Loucy (cell line): ENCODE measurements around the gene HENMT1.
"Not testable (repeated sequence)": the region's sequence is repeated elsewhere in the genome, so short reads cannot be mapped to it uniquely, and the experiment has no call there.

Experiments
- H2AFZ ChIP-seq: fragments of 200-600 bp; sonication (generic); 2 replicates; pipeline ENCODE4 v1.6.0; 2016; ENCODE audit warnings: antibody characterized with exemption, mild to moderate bottlenecking, low read length, moderate library complexity
- H3F3A ChIP-seq: fragments of 200-600 bp; 2 replicates; pipeline ENCODE4 v1.6.0; 2016; ENCODE audit warnings: antibody characterized with exemption, low read depth, mild to moderate bottlenecking
- H3K27me3 ChIP-seq: fragments of 200-600 bp; sonication (generic); 2 replicates; pipeline ENCODE4 v1.6.1; 2014; ENCODE audit warnings: low read length, mild to moderate bottlenecking; ENCODE audit not compliant: insufficient read depth, poor library complexity, severe bottlenecking
- H3K36me3 ChIP-seq: fragments of 200-600 bp; sonication (generic); 2 replicates; pipeline ENCODE4 v1.6.1; 2016; ENCODE audit warnings: low read length; ENCODE audit not compliant: insufficient read depth
- H3K4me1 ChIP-seq: fragments of 200-600 bp; sonication (generic); 2 replicates; pipeline ENCODE4 v1.5.1; 2014; ENCODE audit warnings: low read length, mild to moderate bottlenecking; ENCODE audit not compliant: insufficient read depth, poor library complexity, severe bottlenecking
- H3K4me2 ChIP-seq: fragments of 200-600 bp; sonication (generic); 2 replicates; pipeline ENCODE4 v1.6.0; 2014; ENCODE audit warnings: antibody characterized with exemption, low read length, low read depth, mild to moderate bottlenecking; ENCODE audit not compliant: poor library complexity, severe bottlenecking
- H3K4me3 ChIP-seq: fragments of 200-600 bp; sonication (generic); 2 replicates; pipeline ENCODE4 v1.5.1; 2014; ENCODE audit warnings: low read length, mild to moderate bottlenecking, mixed read lengths; ENCODE audit not compliant: poor library complexity, severe bottlenecking
- H3K79me2 ChIP-seq: fragments of 200-600 bp; sonication (generic); 2 replicates; pipeline ENCODE4 v1.6.1; 2014; ENCODE audit warnings: low read length; ENCODE audit not compliant: insufficient read depth
- H3K9ac ChIP-seq: fragments of 200-600 bp; sonication (generic); 2 replicates; pipeline ENCODE4 v1.6.0; 2014; ENCODE audit warnings: mild to moderate bottlenecking, low read depth, low read length, moderate library complexity; ENCODE audit not compliant: poor library complexity, severe bottlenecking
- H3K9me2 ChIP-seq: fragments of 200-600 bp; sonication (generic); replicated peaks from 2 replicates; pipeline ENCODE4 v1.6.1; 2016; ENCODE audit warnings: low read depth, low read length, mixed read lengths
- H3K9me3 ChIP-seq: fragments of 200-600 bp; sonication (generic); 2 replicates; pipeline ENCODE4 v1.6.1; 2014; ENCODE audit warnings: mild to moderate bottlenecking, antibody characterized with exemption, low read length, low read depth; ENCODE audit not compliant: insufficient read depth
- H4K20me1 ChIP-seq: fragments of 200-600 bp; sonication (generic); 2 replicates; pipeline ENCODE4 v1.6.0; 2014; ENCODE audit warnings: antibody characterized with exemption, low read length, mild to moderate bottlenecking; ENCODE audit not compliant: insufficient read depth, poor library complexity, severe bottlenecking
- EZH2phosphoT487 ChIP-seq: fragments of 200-600 bp; IDR thresholded peaks from 2 replicates; pipeline ENCODE4 v1.6.1; 2018; ENCODE audit warnings: antibody characterized with exemption, mild to moderate bottlenecking, moderate library complexity, borderline replicate concordance
- TF ChIP-seq, protein P1 (sequence below): fragments of 200-600 bp; sonication (generic); conservative IDR thresholded peaks from 2 replicates; pipeline ENCODE4 v1.5.1; 2014; ENCODE audit warnings: mild to moderate bottlenecking, antibody characterized with exemption, low read length

The HENMT1 gene

DNA sequence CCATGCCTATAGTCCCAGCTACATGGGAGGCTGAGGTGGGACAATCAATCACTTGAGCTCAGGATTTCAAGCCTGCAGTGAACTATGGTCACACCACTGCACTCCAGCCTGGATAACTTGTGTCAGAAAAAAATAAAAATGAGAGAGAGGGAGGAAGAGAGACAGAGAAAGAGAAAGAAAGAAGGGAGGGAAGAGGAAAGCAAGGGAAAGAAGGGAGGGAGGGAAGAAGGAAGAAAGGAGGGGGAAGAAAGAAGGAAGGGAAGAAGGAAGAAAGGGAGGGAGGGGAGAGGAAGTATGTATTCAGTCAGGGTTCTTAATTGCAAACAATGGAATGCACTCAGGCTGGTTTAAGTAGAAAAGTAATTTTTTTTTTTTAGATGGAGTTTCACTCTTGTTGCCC, 7.9 kb upstream of the HENMT1 start:
- Histone ChIP-seq H3K9me3 (peaks cover 3% of the 10 kb centered on the region; the same call in 1 of the 2 replicates), H4K20me1 (no peaks in the 10 kb centered on the region), H3K36me3 (no peaks in the 10 kb centered on the region), H3K9me2 (no peaks in the 10 kb centered on the region), H3K79me2 (no peaks in the 10 kb centered on the region), H2AFZ (no peak overlapping the region), H3F3A (no peaks in the 10 kb centered on the region), H3K9ac (no peak overlapping the region), H3K4me2 (no peak overlapping the region), H3K4me3 (no peak overlapping the region), H3K4me1 (peaks cover 31% of the 10 kb centered on the region), H3K27me3 (no peaks in the 10 kb centered on the region)
- no peak for TF ChIP-seq EZH2phosphoT487
- TF ChIP-seq, protein P1, sequence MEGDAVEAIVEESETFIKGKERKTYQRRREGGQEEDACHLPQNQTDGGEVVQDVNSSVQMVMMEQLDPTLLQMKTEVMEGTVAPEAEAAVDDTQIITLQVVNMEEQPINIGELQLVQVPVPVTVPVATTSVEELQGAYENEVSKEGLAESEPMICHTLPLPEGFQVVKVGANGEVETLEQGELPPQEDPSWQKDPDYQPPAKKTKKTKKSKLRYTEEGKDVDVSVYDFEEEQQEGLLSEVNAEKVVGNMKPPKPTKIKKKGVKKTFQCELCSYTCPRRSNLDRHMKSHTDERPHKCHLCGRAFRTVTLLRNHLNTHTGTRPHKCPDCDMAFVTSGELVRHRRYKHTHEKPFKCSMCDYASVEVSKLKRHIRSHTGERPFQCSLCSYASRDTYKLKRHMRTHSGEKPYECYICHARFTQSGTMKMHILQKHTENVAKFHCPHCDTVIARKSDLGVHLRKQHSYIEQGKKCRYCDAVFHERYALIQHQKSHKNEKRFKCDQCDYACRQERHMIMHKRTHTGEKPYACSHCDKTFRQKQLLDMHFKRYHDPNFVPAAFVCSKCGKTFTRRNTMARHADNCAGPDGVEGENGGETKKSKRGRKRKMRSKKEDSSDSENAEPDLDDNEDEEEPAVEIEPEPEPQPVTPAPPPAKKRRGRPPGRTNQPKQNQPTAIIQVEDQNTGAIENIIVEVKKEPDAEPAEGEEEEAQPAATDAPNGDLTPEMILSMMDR = no peak

DNA sequence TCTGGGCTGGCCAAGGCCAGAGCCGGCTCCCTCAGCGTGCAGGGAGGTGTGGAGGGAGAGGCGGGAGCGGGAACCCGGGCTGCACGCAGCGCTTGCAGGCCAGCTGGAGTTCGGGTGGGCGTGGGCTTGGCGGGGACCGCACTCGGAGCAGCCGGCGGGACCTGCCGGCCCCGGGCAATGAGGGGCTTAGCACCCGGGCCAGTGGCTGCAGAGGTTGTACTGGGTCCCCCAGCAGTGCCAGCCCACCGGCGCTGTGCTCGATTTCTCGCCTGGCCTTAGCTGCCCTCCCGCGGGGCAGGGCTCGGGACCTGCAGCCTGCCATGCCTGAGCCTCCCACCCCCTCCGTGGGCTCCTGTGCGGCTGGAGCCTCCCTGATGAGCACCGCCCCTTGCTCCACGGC, 6.5 kb upstream of the HENMT1 start:
- not testable (repeated sequence) for H2AFZ ChIP-seq, H3K4me3 ChIP-seq, H3F3A ChIP-seq, H3K36me3 ChIP-seq, H4K20me1 ChIP-seq, H3K4me2 ChIP-seq, H3K27me3 ChIP-seq, H3K9me2 ChIP-seq, H3K9ac ChIP-seq, H3K9me3 ChIP-seq
- H3K4me1 ChIP-seq = peaks cover 40% of the 10 kb centered on the region
- H3K79me2 ChIP-seq = peaks cover 13% of the 10 kb centered on the region

DNA sequence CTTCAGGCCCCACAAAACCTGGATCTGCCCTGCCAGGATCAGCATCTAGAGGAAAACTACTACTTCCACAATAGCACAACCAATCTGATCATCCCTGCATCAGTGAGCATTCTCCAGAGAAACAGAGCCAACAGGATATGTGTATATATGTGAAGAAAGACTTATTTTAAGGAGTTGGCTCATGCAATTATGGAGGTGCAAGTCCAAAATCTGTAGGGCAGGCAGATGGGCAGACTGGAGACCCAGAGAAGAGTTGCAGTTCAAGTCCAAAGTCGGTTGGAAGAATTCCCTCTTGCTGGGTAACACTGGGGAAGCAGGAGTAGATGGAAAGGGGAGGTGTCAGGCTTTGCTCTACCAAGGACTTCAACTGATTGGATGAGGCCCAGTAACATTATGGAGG, 4.9 kb upstream of the HENMT1 start:
- Histone ChIP-seq H3K4me2 (no peak overlapping the region), H3K79me2 (peaks cover 21% of the 10 kb centered on the region), H3F3A (peaks cover 2% of the 10 kb centered on the region; the same call in 1 of the 2 replicates), H3K4me3 (no peak overlapping the region), H3K9me3 (no peaks in the 10 kb centered on the region), H4K20me1 (no peaks in the 10 kb centered on the region), H3K4me1 (peaks cover 32% of the 10 kb centered on the region), H2AFZ (no peak overlapping the region), H3K36me3 (no peaks in the 10 kb centered on the region), H3K27me3 (no peaks in the 10 kb centered on the region), H3K9me2 (no peaks in the 10 kb centered on the region), H3K9ac (no peak overlapping the region)
- TF ChIP-seq, protein P1 = no peak
- no peak for TF ChIP-seq EZH2phosphoT487

DNA sequence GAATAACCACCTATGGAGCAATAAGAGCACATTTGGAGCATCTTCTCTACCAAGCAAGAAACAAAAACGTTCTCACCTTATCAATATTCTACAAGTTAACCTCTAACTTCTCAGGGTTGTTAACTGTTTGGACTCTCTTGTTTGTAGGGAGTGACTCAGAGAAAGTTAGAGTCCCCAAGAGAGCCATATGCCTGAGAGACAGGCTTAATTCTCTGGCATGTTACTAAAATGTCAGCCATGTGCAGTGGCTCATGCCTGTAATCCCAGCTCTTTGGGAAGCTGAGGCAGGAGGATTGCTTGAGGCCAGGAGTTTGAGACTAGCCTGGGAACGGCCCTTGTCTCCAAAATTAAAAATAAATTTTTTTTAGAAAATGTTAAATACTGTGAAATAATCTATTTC, 4.2 kb upstream of the HENMT1 start:
- H3K4me1 ChIP-seq = peaks cover 28% of the 10 kb centered on the region
- no peak for TF ChIP-seq EZH2phosphoT487
- TF ChIP-seq, protein P1 = no peak
- H3K79me2 ChIP-seq = peaks cover 26% of the 10 kb centered on the region
- H2AFZ ChIP-seq = no peak overlapping the region
- H3K9me3 ChIP-seq = no peaks in the 10 kb centered on the region
- no peaks in the 10 kb centered on the region for H3K9me2 ChIP-seq
- H3K36me3 ChIP-seq = no peaks in the 10 kb centered on the region
- peaks cover 2% of the 10 kb centered on the region; the same call in 1 of the 2 replicates for H3F3A ChIP-seq
- no peak overlapping the region for H3K4me2 ChIP-seq
- no peak overlapping the region for H3K9ac ChIP-seq
- H3K4me3 ChIP-seq = no peak overlapping the region
- H3K27me3 ChIP-seq = no peaks in the 10 kb centered on the region
- H4K20me1 ChIP-seq = no peaks in the 10 kb centered on the region
